Esophagus muscularis mucosa (tissue), 4 donors: Measurements from ENCODE around the gene CARD9. TPM values are rescaled to one million over a fixed set of nuclear protein-coding genes. Genes with fewer than 3 reads are reported as not detected.

Source experiments
- DNase-seq: peaks from one replicate; pipeline ENCODE4 v3.0.0-alpha.2; 2017; ENCODE audit errors: extremely low spot score
- H3K27ac ChIP-seq, 4 donors: fragments of 200-600 bp; sonication (generic); replicated peaks in 1 of 4; 1 replicate in 3 of 4; 2 replicates in 1 of 4; pipeline ENCODE4 v1.5.1; 2016 to 2019; ENCODE audit warnings: mild to moderate bottlenecking in 1 of 4
- H3K27me3 ChIP-seq, 4 donors: fragments of 200-600 bp; sonication (generic); one replicate each; pipeline versions ENCODE4 v1.5.1 to v1.6.0; 2016 to 2019
- H3K36me3 ChIP-seq, 4 donors: fragments of 200-600 bp; sonication (generic); one replicate each; pipeline ENCODE4 v1.5.1; 2016 to 2019
- H3K4me1 ChIP-seq, 4 donors: fragments of 200-600 bp; sonication (generic); one replicate each; pipeline ENCODE4 v1.5.1; 2016 to 2019
- H3K4me3 ChIP-seq, 4 donors: fragments of 200-600 bp; sonication (generic); 1 replicate in 2 of 4; 2 replicates in 2 of 4; pipeline ENCODE4 v1.5.1; 2016 to 2019; ENCODE audit warnings: mild to moderate bottlenecking in 4 of 4, moderate library complexity in 1 of 4
- H3K9me3 ChIP-seq, 4 donors: fragments of 200-600 bp; sonication (generic); 1 replicate in 3 of 4; 2 replicates in 1 of 4; pipeline ENCODE4 v1.5.1; 2016 to 2019
- EP300 ChIP-seq: sonication (generic); formaldehyde crosslinking; IDR thresholded peaks from one replicate; pipeline ENCODE4 v1.6.1; 2017; ENCODE audit warnings: antibody characterized with exemption
- POLR2A ChIP-seq: fragments of 450-650 bp; IDR thresholded peaks from one replicate; pipeline ENCODE4 v1.6.1; 2017; ENCODE audit warnings: antibody characterized with exemption, moderate library complexity, mild to moderate bottlenecking, low read depth
- POLR2AphosphoS5 ChIP-seq, 2 donors: sonication (generic); formaldehyde crosslinking; IDR thresholded peaks; one replicate each; pipeline ENCODE4 v1.6.1; 2017; ENCODE audit warnings: antibody characterized with exemption in 2 of 2
- WGBS: methylation state at CpG from one replicate; pipeline ENCODE4 v1.1.5; 2018; 5-methylcytosine and 5-hydroxymethylcytosine counted together
- intact Hi-C: fragments of 100-400 bp; cut with DNase I; formaldehyde crosslinking; loops from one replicate; pipeline ENCODE4 v1.15.1; 2023
- total RNA-seq, 4 donors: library from RNA; depleted of rRNA; stranded (reverse); fragments of >200 nt; gene quantifications; one replicate each; pipeline versions ENCODE4 v1.1.0 to v1.2.1, GENCODE V29; 2016
- TF ChIP-seq, protein P1 (sequence below), 3 experiments: fragments of 200-600 bp in 2 of 3; fragments of 450-650 bp in 1 of 3; sonication (generic) in 2 of 3; IDR thresholded peaks; one replicate each; pipeline ENCODE4 v1.5.1; 2017 to 2019; ENCODE audit warnings: antibody characterized with exemption in 3 of 3, mild to moderate bottlenecking in 2 of 3, moderate library complexity in 1 of 3

CARD9 gene
- total RNA-seq, 4 donors from 2014 or later: 1.2 to 4.2 (median 1.9) TPM

DNA sequence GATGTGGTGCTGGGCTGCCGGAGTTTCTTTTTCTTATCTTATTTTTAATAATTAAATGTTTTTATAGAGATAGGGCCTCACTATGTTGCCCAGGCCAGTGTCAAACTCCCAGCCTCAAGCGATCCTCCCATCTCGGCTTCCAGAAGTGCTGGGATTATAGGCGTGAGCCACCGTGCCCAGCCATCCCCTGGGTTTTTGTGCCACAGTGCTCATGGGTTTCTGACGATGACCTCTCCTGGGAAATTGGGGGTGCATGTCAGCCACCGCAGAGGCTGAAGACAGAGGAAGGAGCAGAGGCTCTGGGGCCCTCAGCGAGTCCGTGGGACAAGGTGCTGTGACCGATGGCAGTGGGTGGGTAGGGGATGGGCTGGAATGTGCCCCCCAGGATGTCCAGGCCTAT is 31.7 kb downstream of the CARD9 start:
- peaks cover 40 to 54% (median 46%) of the 10 kb centered on the region in 4 donors for H3K4me1 ChIP-seq
- H3K4me3 ChIP-seq: peak overlapping the region; percentile 54 to 61 (median 58)
- peaks cover 0 to 40% (median 30%) of the 10 kb centered on the region in 4 donors for H3K36me3 ChIP-seq
- TF ChIP-seq EP300: no peak
- TF ChIP-seq POLR2A: no peak
- TF ChIP-seq, protein P1, sequence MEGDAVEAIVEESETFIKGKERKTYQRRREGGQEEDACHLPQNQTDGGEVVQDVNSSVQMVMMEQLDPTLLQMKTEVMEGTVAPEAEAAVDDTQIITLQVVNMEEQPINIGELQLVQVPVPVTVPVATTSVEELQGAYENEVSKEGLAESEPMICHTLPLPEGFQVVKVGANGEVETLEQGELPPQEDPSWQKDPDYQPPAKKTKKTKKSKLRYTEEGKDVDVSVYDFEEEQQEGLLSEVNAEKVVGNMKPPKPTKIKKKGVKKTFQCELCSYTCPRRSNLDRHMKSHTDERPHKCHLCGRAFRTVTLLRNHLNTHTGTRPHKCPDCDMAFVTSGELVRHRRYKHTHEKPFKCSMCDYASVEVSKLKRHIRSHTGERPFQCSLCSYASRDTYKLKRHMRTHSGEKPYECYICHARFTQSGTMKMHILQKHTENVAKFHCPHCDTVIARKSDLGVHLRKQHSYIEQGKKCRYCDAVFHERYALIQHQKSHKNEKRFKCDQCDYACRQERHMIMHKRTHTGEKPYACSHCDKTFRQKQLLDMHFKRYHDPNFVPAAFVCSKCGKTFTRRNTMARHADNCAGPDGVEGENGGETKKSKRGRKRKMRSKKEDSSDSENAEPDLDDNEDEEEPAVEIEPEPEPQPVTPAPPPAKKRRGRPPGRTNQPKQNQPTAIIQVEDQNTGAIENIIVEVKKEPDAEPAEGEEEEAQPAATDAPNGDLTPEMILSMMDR (IDR thresholded peaks at IDR 0.05): no peak
- no peak for TF ChIP-seq POLR2AphosphoS5 (IDR thresholded peaks at IDR 0.05)
- DNase-seq: no peak
- H3K9me3 ChIP-seq: no peaks in the 10 kb centered on the region
- no peaks in the 10 kb centered on the region for H3K27me3 ChIP-seq
- intact Hi-C loops: loop anchor here (2.0 kb wide), 1 partner anchor 21 kb away; the partner anchor contains the start of gene DNLZ
- 91% methylated on average over 5 of the region's 10 CpGs for WGBS
- H3K27ac ChIP-seq: peak overlapping the region in 1 of 4 donors; percentile 73

DNA sequence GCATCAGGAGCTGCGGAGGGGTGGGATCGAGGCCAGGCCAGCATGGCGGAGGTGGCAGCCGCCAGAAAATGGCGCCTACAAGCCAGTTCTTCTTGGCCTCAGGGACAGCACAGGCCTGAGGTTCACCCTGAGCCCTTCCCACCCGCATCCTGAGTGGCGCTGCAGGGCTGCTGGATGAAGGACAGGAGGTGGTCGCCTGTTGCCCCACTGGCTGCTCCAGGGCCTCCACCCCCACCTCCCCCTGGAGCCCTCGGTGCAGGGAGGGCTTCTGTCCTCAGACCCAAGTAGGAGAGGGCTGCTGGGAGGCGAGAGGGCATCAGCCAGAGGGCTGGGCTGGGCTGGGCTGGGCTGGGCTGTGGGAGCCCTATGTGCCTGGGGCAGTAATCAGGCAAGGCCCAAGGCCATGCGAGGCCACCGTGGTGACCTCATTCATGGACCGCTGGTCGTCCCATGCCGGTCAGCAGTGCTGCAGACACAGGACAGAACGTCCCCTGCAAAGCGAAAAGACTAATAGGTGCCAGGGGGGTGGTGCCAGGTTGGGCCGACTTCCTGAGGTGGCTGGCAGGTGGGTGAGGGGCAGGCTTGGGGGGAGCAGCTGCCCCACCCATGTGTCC is 32.3 kb downstream of the CARD9 start:
- intact Hi-C loops: no loop called here
- Histone ChIP-seq H3K4me1 (peaks cover 33 to 48% (median 42%) of the 10 kb centered on the region in 4 donors), H3K27me3 (no peaks in the 10 kb centered on the region), H3K4me3 (no peak overlapping the region), H3K36me3 (peaks cover 0 to 46% (median 36%) of the 10 kb centered on the region in 4 donors), H3K9me3 (no peaks in the 10 kb centered on the region), H3K27ac (peak overlapping the region in 1 of 4 donors; percentile 73)
- WGBS: 87% methylated on average over 13 of the region's 18 CpGs
- DNase-seq: no peak
- TF ChIP-seq EP300: no peak
- no peak for TF ChIP-seq POLR2A
- TF ChIP-seq, protein P1 (IDR thresholded peaks at IDR 0.05): no peak
- no peak for TF ChIP-seq POLR2AphosphoS5 (IDR thresholded peaks at IDR 0.05)

DNA sequence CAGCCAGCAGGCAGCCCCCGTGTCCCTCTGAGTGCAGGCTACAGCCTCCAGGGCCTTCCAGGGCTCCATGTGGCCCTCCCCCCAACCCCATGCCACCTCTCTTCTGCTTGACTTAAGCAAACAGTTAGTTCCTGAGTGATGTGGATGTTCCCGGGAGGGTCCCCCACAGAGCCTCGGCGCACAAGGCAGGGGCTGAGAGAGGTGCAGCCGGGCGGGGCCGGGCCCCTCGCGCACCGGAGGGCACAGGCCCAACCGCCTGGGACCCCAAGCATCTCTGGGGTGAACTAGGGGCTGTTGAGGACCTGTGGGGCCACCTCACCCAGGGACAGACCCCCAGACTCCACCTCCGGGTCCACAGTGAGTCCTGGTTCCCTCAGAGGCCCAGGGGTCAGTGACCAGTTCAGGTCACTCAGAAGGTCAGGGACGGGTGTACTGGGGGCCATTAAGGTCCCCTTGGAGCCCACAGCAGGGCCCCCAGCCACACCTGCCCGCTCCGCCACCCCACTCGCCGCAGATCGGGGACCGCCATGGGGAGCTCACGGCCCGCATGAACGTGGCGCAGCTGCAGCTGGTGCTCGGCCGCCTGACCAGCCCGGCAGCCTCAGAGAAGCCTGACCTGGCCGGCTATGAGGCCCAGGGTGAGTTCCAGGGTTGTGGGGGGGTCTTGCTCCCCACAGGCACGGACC is 33.0 kb downstream of the CARD9 start:
- Histone ChIP-seq H3K27ac (no peak overlapping the region), H3K27me3 (no peaks in the 10 kb centered on the region), H3K9me3 (no peaks in the 10 kb centered on the region), H3K4me1 (peaks cover 28 to 42% (median 36%) of the 10 kb centered on the region in 4 donors), H3K4me3 (no peak overlapping the region), H3K36me3 (peaks cover 0 to 52% (median 39%) of the 10 kb centered on the region in 4 donors)
- WGBS: 84% methylated on average over 7 of the region's 28 CpGs
- DNase-seq: no peak
- TF ChIP-seq POLR2A: no peak
- no peak for TF ChIP-seq EP300
- no peak for TF ChIP-seq POLR2AphosphoS5 (IDR thresholded peaks at IDR 0.05)
- TF ChIP-seq, protein P1 (IDR thresholded peaks at IDR 0.05): no peak
- intact Hi-C loops: no loop called here

DNA sequence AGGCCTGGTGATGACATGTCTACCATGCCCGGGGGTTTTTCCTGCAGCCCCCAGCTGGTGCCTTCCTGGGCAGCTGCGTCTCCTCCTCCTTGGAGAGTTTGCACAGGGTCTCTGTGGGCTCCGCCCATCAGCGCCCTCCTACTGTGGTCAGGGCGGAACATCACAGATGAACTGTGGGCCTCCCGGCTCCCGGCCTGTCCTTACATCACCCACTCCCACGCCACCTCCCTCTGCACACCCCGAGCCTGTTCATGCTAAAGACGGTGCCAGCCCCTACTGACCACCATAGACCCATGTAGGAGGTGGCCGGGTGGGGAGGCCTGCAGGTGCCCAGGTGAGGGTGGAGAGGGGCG is 33.5 kb downstream of the CARD9 start:
- no peak overlapping the region for H3K27ac ChIP-seq
- 91% methylated on average over 10 of the region's 12 CpGs for WGBS
- intact Hi-C loops: loop anchor here (5.0 kb wide), 1 partner anchor 57 kb away; no protein-coding TSS in a partner anchor
- TF ChIP-seq EP300 (no peak), POLR2A (no peak), POLR2AphosphoS5 (IDR thresholded peaks at IDR 0.05) (no peak)
- TF ChIP-seq, protein P1 (IDR thresholded peaks at IDR 0.05): no peak
- H3K36me3 ChIP-seq: peaks cover 0 to 58% (median 41%) of the 10 kb centered on the region in 4 donors
- H3K9me3 ChIP-seq: no peaks in the 10 kb centered on the region
- DNase-seq: no peak
- no peaks in the 10 kb centered on the region for H3K27me3 ChIP-seq
- H3K4me3 ChIP-seq: no peak overlapping the region
- H3K4me1 ChIP-seq: peaks cover 22 to 36% (median 32%) of the 10 kb centered on the region in 4 donors
